GM21619 (cell line): ENCODE data around the gene SESN3.

Experiments
- ATAC-seq: cut with Tn5 transposase; IDR thresholded peaks from one replicate; pipeline ENCODE4 v1.9.1; 2021; ENCODE audit not compliant: unreplicated experiment

Gene SESN3

DNA sequence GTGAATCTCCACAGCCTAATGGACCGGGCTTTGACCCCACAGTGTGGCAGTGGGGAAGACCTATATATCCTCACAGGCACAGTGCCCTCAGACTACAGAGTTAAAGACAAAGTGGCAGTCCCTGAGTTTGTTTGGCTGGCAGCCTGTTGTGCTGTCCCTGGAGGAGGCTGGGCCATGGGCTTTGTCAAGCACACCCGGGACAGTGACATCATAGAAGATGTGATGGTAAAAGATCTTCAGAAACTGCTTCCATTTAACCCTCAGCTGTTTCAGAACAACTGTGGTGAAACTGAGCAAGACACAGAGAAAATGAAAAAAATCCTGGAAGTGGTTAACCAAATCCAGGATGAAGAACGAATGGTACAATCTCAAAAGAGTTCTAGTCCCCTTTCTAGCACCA, 102.4 kb downstream of the SESN3 start:
- no peak for ATAC-seq

DNA sequence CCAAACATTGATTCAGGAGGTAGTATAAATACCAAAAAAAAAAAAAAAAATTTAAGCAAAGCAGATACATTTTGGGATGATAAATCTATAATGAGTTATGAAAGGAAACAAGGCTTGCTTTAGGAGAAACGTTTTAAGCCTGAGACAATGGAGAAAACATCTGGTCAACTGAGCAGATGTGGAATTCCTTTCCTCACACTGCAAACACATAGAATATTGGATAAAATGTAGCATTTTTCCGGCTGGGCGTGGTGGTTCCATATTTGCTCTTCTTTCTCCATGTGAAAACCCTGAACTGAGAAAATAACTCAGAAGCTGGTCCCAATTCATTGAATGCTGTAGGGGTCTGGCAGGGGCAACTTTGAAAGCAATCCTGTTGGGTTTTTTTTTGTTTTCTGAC, 107.4 kb downstream of the SESN3 start:
- ATAC-seq = no peak

DNA sequence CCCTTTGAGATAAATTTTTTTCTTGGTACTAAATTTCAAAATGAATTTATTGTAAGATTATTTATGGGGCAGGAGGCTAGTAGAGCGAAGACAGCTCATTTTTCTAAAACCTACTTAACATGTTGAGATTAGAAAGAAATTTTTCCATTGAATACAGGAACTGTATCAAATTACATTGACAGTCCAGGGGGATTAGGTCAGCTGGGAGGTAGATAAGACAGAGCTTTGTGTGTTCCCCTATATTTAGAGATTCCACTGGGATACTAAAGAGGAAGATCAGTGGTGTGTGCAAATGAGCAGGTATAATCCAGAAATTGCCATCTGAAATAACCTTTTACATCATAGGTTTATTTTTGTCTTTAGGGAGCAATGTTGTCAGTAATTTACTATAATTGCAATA, 109.3 kb downstream of the SESN3 start:
- ATAC-seq = no peak

DNA sequence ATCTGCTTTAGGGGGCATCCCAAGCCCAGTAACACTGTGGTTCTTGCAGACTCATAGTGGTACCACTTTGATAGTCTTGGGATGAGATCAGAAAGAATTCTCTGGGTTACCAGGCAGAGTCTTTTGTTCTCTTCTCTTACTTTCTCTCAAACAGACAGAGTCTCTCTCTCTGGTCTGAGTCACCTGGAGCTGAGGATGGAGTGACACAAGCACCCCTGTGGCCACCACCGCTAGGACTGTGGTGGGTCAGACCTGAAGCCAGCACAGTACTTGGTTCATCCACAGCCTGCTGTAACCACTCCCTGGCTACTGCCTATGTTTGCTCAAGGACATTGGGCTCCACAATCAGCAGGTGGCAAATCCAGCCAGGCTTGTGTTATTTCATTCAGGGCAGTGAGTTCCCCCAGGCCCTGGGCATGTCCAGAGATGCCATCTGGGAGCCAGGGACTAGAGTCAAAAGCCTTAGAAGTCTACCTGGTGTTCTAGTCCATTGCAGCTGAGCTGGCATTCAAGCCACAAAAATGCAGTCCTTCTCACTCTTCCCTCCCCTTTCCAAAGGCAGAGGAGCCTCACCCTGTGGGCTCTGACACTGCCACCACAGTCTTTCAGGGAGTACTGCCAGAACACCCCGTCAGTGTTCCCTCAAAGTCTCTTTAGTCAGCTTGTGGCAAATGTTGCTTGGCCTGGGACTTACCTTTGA, 111.5 kb downstream of the SESN3 start:
- peak; percentile 72 for ATAC-seq

DNA sequence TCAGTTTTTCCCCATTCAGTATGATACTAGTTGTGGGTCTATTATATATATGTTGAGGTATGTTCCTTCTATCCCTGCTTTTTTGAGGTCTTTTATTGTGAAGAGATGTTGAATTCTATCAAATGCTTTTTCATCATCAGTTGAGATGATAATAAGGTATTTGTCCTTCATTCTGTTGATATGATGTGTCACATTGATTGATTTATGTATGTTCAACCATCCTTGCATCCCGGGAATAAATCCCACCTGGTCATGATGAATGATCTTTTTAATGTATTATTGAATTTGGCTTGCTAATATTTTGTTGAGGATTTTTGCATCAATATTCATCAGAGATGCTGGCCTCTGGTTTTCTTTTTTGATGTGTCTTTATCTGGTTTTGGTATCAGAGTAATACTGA, 115.4 kb downstream of the SESN3 start:
- no peak for ATAC-seq
